Upper lobe of right lung (tissue), 1 donor: ENCODE data around the gene ARHGEF28. TPM values are rescaled to one million over a fixed set of nuclear protein-coding genes. Genes with fewer than 3 reads are reported as not detected.
A peak's percentile ranks its signal among the peaks of the same experiment; 100 is the strongest.

Source experiments
- ATAC-seq: fragments of 200-7000 bp; cut with Tn5 transposase; one replicate; pipeline ENCODE4 v1.9.1; 2020; ENCODE audit warnings: mild to moderate bottlenecking, moderate library complexity
- DNase-seq: peaks from one replicate; pipeline ENCODE4 v3.0.0-alpha.2; 2020
- H3K27ac ChIP-seq: fragments of 200-600 bp; one replicate; pipeline ENCODE4 v1.8.0; 2022
- H3K27me3 ChIP-seq: fragments of 200-600 bp; one replicate; pipeline ENCODE4 v1.8.0; 2022; ENCODE audit warnings: mild to moderate bottlenecking
- H3K36me3 ChIP-seq: fragments of 200-600 bp; one replicate; pipeline ENCODE4 v1.8.0; 2022
- H3K4me1 ChIP-seq: fragments of 200-600 bp; one replicate; pipeline ENCODE4 v1.8.0; 2022
- H3K4me3 ChIP-seq: fragments of 200-600 bp; one replicate; pipeline ENCODE4 v1.8.0; 2022; ENCODE audit warnings: mild to moderate bottlenecking
- H3K9me3 ChIP-seq: fragments of 200-600 bp; one replicate; pipeline ENCODE4 v1.8.0; 2022
- CTCF ChIP-seq: fragments of 200-600 bp; IDR thresholded peaks from one replicate; pipeline ENCODE4 v1.8.0; 2022; ENCODE audit warnings: antibody characterized with exemption
- intact Hi-C: fragments of 100-400 bp; cut with DNase I; formaldehyde crosslinking; loops from one replicate; pipeline ENCODE4 v1.11.0; 2022
- total RNA-seq: library from RNA; stranded (reverse); fragmentation: NEBNext Ultra II Directional; extraction: Animal tissue kit (Norgen Biotek cat#: 25700); gene quantifications from one replicate; pipeline ENCODE4 v1.2.1, GENCODE V29; 2021
- donor health status: DM: no; HTN: yes; CAD: no; lungs with severe emphysema.

ARHGEF28 gene
- total RNA-seq, 1 donor from 2014 or later, result 22.3 TPM

- H3K27me3 ChIP-seq, result no peaks in the 10 kb centered on the region
- no peak overlapping the region for H3K4me3 ChIP-seq
- no peak overlapping the region for H3K27ac ChIP-seq
- intact Hi-C loops, result no loop called here
- H3K4me1 ChIP-seq, result no peaks in the 10 kb centered on the region
- no peak for TF ChIP-seq CTCF
- no peaks in the 10 kb centered on the region for H3K9me3 ChIP-seq
- no peaks in the 10 kb centered on the region for H3K36me3 ChIP-seq
- DNase-seq (no peak), ATAC-seq (no peak)
Measured at GRCh38 chr5:73638344-73639095, 12.5 kb downstream of the ARHGEF28 start.

- intact Hi-C loops, result no loop called here
- H3K27me3 ChIP-seq, result no peaks in the 10 kb centered on the region
- ATAC-seq (peak; percentile 45), DNase-seq (no peak)
- TF ChIP-seq CTCF, result no peak
- no peaks in the 10 kb centered on the region for H3K4me1 ChIP-seq
- H3K36me3 ChIP-seq, result no peaks in the 10 kb centered on the region
- H3K4me3 ChIP-seq, result no peak overlapping the region
- no peak overlapping the region for H3K27ac ChIP-seq
- no peaks in the 10 kb centered on the region for H3K9me3 ChIP-seq
Measured at GRCh38 chr5:73640861-73641320, 14.9 kb downstream of the ARHGEF28 start.

- Histone ChIP-seq H3K36me3 (no peaks in the 10 kb centered on the region), H3K27me3 (no peaks in the 10 kb centered on the region), H3K27ac (no peak overlapping the region), H3K4me1 (no peaks in the 10 kb centered on the region), H3K9me3 (no peaks in the 10 kb centered on the region), H3K4me3 (no peak overlapping the region)
- ATAC-seq (no peak), DNase-seq (no peak)
- no peak for TF ChIP-seq CTCF
- intact Hi-C loops, result no loop called here
Measured at GRCh38 chr5:73641811-73642210, 15.8 kb downstream of the ARHGEF28 start.

- intact Hi-C loops, result no loop called here
- no peak for ATAC-seq
- TF ChIP-seq CTCF, result no peak
Measured at GRCh38 chr5:73642344-73642743, 16.3 kb downstream of the ARHGEF28 start.

GRCh38 chr5:73644385-73644963, 18.5 kb downstream of the ARHGEF28 start:
- H3K36me3 ChIP-seq, result no peaks in the 10 kb centered on the region
- intact Hi-C loops, result no loop called here
- H3K4me1 ChIP-seq, result no peaks in the 10 kb centered on the region
- no peaks in the 10 kb centered on the region for H3K27me3 ChIP-seq
- DNase-seq (no peak), ATAC-seq (no peak)
- no peak overlapping the region for H3K4me3 ChIP-seq
- H3K27ac ChIP-seq, result no peak overlapping the region
- no peaks in the 10 kb centered on the region for H3K9me3 ChIP-seq
- TF ChIP-seq CTCF, result no peak

More at GRCh38 chr5:73642344-73642743, 16.3 kb downstream of the ARHGEF28 start:
- Histone ChIP-seq H3K36me3 (no peaks in the 10 kb centered on the region), H3K4me3 (no peak overlapping the region), H3K27ac (no peak overlapping the region), H3K4me1 (no peaks in the 10 kb centered on the region), H3K27me3 (no peaks in the 10 kb centered on the region), H3K9me3 (no peaks in the 10 kb centered on the region)
- no peak for DNase-seq
